IPS DF 4.7 (cell line): ENCODE results near the gene STYXL1.
"Not testable (repeated sequence)": the region's sequence is repeated elsewhere in the genome, so short reads cannot be mapped to it uniquely, and the experiment has no call there.

ENCODE experiments used
- DNase-seq: peaks from one replicate; pipeline ENCODE4 v3.0.0-alpha.2; 2013; ENCODE audit warnings: low spot score; ENCODE audit errors: extremely low read depth

The STYXL1 gene

GRCh38 chr7:76066716-76067503, 19.1 kb upstream of the STYXL1 start:
- DNase-seq: no peak

DNA sequence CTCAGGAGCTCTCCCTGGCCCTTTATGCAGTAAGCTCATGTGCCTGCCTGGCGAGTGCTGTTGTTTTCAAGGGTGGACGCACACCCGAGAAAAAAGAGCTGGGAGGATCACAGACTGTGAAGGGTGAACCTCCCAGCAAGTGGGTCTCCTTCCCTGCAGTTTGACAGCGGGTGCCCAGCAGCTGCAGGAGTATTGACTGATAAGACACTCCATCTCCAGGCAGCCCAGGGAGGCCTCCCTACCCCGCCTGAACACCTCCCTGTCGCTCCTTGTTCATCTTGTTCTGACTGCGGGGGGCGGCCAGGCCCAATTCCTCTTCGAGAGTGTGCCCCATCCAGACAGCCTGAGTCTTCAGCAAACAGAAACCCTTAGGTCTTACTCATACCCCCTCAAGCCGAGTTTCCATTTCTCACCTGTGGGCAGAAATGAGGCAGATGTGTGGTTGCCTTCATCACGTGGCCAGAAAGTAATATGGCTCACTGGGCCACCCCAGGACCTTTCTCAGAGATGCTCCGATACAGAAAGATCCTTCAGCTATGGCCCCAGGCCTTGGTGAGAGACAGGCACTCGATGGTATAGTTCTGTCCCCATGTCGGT, 17.3 kb upstream of the STYXL1 start:
- DNase-seq: no peak

DNA sequence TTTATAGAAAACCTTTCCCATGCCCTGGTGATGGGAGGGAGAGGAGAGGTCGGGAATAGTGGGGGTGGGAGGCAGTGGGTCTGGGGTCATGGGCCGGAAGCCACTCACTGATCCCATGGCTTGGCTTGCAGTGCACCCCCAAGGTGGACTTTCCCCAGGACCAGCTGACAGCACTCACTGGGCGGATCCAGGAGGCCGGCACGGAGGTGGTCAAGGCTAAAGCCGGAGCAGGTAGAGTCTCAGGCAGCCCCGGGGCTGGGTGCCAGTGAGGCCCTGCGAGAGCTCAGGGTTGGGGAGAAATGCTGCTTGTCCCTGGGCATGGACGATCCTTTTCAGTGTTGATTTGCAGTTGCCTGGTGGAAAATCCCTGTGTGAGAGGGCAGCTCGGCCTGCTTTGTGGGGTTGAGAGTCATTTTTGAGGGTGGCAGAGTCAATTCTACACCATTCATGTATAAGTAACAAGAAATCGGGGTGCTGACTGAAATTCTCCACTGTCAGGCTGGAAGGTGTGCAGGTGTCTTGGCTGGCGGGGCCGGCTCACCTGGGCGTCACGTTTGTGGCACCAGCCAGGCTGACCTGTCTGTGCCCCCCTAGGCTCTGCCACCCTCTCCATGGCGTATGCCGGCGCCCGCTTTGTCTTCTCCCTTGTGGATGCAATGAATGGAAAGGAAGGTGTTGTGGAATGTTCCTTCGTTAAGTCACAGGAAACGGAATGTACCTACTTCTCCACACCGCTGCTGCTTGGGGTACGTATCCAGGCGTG, 16.6 kb upstream of the STYXL1 start:
- no peak for DNase-seq

GRCh38 chr7:76063525-76063924, 15.7 kb upstream of the STYXL1 start:
- no peak for DNase-seq

DNA sequence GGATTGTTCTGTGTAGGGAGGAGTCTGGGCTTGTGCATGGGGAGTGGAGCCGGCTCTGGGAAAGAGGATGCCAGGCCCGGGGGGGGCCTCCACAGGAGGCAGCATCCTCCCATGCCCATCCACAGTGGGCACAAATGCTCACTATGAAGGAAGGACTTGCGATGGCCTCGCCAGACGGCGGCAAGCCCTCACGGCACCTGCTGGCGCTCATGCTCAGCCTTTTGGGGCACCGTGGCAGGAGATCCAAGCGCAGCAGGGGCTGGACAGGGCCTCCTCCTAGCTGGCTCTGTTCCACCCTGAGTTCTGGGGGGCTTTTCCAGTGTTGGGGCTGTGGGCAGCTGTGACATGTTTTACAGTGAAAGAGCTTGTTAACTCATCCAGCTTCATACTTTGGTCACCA, 15.3 kb upstream of the STYXL1 start:
- DNase-seq: no peak

DNA sequence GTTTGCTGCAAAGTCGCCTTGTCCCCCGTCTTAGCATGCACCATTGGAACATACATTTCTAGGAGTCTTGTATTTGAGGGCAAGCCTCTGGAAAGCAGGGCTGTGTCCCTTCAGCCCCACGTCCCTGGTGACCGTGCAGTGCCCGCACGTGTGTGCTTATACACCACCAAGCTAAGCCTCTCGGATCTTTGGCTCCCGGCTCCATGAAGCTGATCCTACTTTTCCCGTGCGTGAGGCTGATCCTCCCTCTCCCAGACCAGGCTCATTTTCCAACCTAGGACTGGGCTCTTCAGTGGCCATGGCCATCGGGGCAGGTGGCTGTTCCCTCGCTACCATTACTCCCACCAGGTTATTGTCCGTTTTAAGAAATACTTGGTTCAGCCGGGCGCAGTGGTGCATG, 14.5 kb upstream of the STYXL1 start:
- no peak for DNase-seq

- no peak for DNase-seq
Observed at GRCh38 chr7:76060842-76061241, 13.0 kb upstream of the STYXL1 start.

DNA sequence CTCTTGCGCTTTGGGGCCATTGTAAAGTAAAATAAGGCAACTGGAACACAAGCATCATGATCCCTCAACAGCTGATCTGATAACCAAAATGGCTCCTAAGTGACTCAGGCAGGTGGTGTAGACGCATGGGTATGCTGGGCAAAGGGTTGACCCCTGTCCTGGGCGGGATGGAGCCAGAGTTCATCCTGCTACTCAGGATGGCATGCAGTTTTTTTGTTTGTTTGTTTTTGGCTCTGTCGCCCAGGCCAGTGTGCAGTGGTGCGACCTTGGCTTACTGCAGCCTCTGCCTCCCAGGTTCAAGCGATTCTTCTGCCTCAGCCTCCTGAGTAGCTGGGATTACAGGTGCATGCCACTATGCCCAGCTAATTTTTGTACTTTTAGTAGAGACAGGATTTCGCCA, 10.9 kb upstream of the STYXL1 start:
- not testable (repeated sequence) for DNase-seq

DNA sequence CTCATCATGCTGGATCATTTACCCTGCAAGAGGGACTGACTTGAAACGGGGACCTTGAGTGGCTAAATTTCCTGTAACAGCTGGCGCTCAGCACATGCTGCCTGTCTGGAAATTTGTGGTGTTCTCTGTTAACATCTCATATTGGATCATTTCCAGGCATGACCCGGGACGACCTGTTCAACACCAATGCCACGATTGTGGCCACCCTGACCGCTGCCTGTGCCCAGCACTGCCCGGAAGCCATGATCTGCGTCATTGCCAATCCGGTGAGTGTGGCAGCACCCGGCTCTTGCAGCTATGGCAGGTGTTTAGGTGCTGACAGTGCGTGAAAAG, 10.0 kb upstream of the STYXL1 start:
- no peak for DNase-seq

DNA sequence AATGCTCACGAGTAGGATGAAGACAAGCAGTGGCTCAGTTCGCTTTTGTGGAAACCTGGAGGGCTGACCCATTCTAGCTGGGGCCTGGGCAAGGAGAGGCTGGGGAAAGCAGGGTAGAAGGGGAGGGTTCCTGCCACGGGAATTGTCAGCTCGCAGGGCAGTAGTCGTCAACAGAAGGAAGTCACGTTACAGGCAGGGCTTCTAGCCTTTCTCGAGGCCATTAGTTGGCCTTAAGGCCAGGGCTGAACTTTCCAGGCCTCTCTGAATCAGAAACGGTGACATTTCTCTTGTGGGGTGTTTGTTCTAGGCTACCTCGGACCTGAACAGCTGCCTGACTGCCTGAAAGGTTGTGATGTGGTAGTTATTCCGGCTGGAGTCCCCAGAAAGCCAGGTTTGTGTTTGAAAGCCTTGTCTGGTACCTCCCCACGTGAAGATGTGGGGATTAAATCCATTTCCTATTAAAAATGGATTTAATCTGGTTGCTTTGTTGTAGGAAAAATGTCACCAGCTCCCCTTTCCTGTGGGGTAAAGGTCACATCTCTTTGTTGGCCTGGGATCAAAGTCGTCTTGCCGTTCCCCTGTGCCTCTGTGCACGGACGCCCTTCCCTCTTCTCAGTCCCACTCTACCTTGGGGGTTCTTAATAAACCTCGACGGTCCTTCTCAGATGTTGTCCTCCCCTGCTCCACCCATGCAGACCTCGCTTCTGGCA, 9.5 kb upstream of the STYXL1 start:
- DNase-seq: no peak

- DNase-seq: no peak
Observed at GRCh38 chr7:76056241-76056640, 8.4 kb upstream of the STYXL1 start.

DNA sequence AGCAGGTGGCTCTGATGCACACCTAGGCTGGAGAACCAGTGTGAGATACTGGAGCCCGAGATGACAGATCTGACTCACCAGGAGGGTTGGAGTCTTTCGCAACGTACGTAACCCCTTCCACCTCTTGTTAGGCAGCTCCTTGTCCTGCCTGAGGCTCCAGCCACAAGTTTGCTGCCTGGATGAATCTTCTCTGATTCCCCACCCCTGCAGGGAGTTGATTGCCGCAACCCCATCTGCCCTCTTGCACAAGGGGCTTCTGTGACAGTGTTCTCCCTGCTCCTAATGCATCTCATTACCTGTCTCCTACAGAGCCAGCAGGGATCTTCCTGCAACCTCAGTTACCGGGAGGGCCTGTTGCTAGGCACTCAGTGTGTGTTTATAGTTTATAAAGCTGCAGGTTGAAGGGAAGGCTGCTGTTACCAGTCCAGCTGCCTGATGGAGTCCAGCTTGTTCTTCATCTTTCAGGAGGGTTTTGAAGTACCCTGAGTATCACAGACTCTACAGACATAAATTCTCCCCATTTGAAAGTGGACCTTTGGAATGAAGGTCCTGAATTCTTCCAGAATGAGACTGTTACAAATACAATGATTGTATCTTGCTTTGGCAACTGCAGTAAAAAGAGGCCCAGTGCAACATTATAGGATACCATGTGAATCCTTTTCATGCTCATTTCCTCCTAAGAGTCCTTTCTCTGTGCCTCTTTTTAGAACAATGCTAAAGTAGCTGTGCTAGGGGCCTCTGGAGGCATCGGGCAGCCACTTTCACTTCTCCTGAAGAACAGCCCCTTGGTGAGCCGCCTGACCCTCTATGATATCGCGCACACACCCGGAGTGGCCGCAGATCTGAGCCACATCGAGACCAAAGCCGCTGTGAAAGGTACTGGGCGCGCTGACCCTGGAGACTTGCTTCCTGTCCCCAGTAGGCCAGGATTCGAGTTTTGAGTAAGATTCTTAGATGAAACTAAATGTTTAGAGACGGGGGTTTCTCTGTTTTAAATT, 6.6 kb upstream of the STYXL1 start:
- DNase-seq: no peak

GRCh38 chr7:76053461-76053860, 5.7 kb upstream of the STYXL1 start:
- no peak for DNase-seq

GRCh38 chr7:76052681-76053080, 4.9 kb upstream of the STYXL1 start:
- DNase-seq: not testable (repeated sequence)

DNA sequence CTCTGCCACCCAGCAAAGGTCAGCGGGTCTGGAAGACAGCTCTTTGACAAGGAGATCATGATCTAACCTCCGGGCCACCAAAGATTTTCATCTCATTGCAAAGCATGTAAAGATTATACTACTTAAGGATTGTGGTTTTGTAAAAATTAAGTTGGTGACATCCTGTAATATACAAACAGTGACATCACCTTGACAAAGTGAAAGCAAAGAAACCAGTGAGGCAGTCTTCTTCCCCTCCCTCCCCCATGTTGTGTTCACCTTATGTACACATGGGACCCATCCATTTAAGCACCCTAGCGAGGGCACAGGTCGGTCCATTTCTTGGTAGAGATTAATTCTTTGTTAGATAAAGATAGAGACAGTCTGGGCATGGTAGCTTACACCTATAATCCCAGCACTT, 4.0 kb upstream of the STYXL1 start:
- no peak for DNase-seq

GRCh38 chr7:76050545-76050944, 2.7 kb upstream of the STYXL1 start:
- DNase-seq: no peak

- DNase-seq: no peak
Observed at GRCh38 chr7:76049295-76049694, 1.5 kb upstream of the STYXL1 start.

DNA sequence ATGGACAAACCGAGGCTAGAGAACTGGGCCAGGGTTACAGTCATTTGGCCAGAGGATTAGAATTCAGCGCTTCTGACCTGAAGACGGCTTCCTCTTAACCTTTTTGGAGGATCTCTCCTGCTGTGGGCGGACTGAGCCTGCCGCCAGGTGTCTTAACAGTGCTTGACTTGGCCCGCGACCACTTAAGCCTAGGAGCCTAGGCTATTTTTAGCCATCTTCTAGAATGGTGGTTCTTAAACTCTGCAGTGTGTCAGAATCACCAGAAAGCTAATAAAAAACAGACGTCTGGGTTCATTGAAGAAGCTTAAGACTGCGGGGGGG, 828 bp upstream of the STYXL1 start:
- no peak for DNase-seq

- DNase-seq: no peak
Observed at GRCh38 chr7:76047305-76047810, 442 bp downstream of the STYXL1 start.

DNA sequence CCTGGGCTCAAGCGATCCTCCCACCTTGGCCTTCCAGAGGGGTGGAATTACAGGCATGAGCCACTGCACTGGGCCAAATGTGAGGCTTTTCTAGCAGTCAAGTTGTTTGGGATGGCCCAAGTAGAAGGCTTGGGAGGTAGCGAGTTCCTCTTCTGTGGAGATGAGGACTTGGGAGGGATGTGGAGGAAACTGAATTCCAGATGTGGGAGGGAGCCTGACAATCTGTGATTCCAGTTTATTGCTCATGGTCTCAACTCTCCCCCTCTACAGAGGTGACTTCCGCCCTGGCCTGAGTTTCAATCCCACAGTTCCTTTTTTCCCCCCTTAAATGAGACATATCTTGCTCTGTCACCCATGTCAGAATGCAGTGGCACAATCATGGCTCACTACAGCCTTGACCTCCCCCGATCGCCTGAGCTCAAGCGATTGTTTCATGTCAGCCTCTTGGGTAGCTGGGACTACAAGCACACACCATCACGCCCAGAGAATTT, 3.4 kb downstream of the STYXL1 start:
- DNase-seq: no peak

GRCh38 chr7:76040126-76040525, 7.7 kb downstream of the STYXL1 start:
- no peak for DNase-seq
